ENCODE results near the gene KNG1. TPM values are rescaled to one million over a fixed set of nuclear protein-coding genes. Genes with fewer than 3 reads are reported as not detected.

Gene KNG1
- total and polyA plus RNA-seq, 9 donors, result 0.23 to 0.52 (median 0.48) TPM; not detected in 6

- H3K4me1 ChIP-seq (ENCODE audit: insufficient read depth), result no peaks in the 10 kb centered on the region
- TF ChIP-seq EP300 (IDR thresholded peaks at IDR 0.05), result no peak
- TF ChIP-seq POLR2A (IDR thresholded peaks at IDR 0.05), result no peak
- no peak for TF ChIP-seq CTCF (IDR thresholded peaks at IDR 0.05)
- no peak overlapping the region for H3K27ac ChIP-seq
- WGBS, 3 donors, result 73 to 90% (median 87%) methylated on average over 7 of the region's 7 CpGs
- no peaks in the 10 kb centered on the region for H3K36me3 ChIP-seq
- intact Hi-C loops (cut with DNase I), result no loop called here
- DNase-seq, result no peak
- no peaks in the 10 kb centered on the region for H3K27me3 ChIP-seq
- no peaks in the 10 kb centered on the region for H3K9me3 ChIP-seq
- no peak overlapping the region for H3K4me3 ChIP-seq
These were observed 36.8 kb downstream of the KNG1 start for GRCh38 chr3:186754006-186754405.

- WGBS, 3 donors, result 82 to 85% (median 82%) methylated on average over 5 of the region's 5 CpGs
- Histone ChIP-seq H3K36me3 (no peaks in the 10 kb centered on the region), H3K9me3 (no peaks in the 10 kb centered on the region), H3K27me3 (no peaks in the 10 kb centered on the region), H3K4me1 (ENCODE audit: insufficient read depth) (no peaks in the 10 kb centered on the region), H3K4me3 (no peak overlapping the region), H3K27ac (no peak overlapping the region)
- no peak for DNase-seq
- no peak for TF ChIP-seq POLR2A (IDR thresholded peaks at IDR 0.05)
- TF ChIP-seq CTCF (IDR thresholded peaks at IDR 0.05), result no peak
- no peak for TF ChIP-seq EP300 (IDR thresholded peaks at IDR 0.05)
- intact Hi-C loops (cut with DNase I), result no loop called here
These were observed 37.7 kb downstream of the KNG1 start for GRCh38 chr3:186754871-186755270.

- Histone ChIP-seq H3K9me3 (no peaks in the 10 kb centered on the region), H3K36me3 (no peaks in the 10 kb centered on the region), H3K27ac (no peak overlapping the region), H3K4me1 (ENCODE audit: insufficient read depth) (no peaks in the 10 kb centered on the region), H3K27me3 (no peaks in the 10 kb centered on the region), H3K4me3 (no peak overlapping the region)
- WGBS, 3 donors, result 83 to 87% (median 85%) methylated on average over 8 of the region's 8 CpGs
- intact Hi-C loops (cut with DNase I), result no loop called here
- DNase-seq, result no peak
- TF ChIP-seq EP300 (IDR thresholded peaks at IDR 0.05) (no peak), CTCF (IDR thresholded peaks at IDR 0.05) (no peak), POLR2A (IDR thresholded peaks at IDR 0.05) (no peak)
These were observed 40.1 kb downstream of the KNG1 start for GRCh38 chr3:186757214-186757613.

- 71 to 82% (median 76%) methylated on average over 8 of the region's 8 CpGs for WGBS, 3 donors
- Histone ChIP-seq H3K4me1 (ENCODE audit: insufficient read depth) (no peaks in the 10 kb centered on the region), H3K36me3 (no peaks in the 10 kb centered on the region), H3K27ac (no peak overlapping the region), H3K27me3 (no peaks in the 10 kb centered on the region), H3K9me3 (no peaks in the 10 kb centered on the region), H3K4me3 (no peak overlapping the region)
- intact Hi-C loops (cut with DNase I), result no loop called here
- no peak for DNase-seq
- TF ChIP-seq CTCF (IDR thresholded peaks at IDR 0.05), result no peak
- TF ChIP-seq POLR2A (IDR thresholded peaks at IDR 0.05), result no peak
- no peak for TF ChIP-seq EP300 (IDR thresholded peaks at IDR 0.05)
These were observed 40.6 kb downstream of the KNG1 start for GRCh38 chr3:186757686-186758220.

Measured in ovary (tissue), 9 donors.